Measurements from ENCODE around the gene KCNQ1OT1. TPM values are rescaled to one million over a fixed set of nuclear protein-coding genes. Genes with fewer than 3 reads are reported as not detected.

The KCNQ1OT1 gene
- polyA plus RNA-seq, 1 of the 3 experiments (the other 2 are of a cell fraction) = 0.03 TPM

DNA sequence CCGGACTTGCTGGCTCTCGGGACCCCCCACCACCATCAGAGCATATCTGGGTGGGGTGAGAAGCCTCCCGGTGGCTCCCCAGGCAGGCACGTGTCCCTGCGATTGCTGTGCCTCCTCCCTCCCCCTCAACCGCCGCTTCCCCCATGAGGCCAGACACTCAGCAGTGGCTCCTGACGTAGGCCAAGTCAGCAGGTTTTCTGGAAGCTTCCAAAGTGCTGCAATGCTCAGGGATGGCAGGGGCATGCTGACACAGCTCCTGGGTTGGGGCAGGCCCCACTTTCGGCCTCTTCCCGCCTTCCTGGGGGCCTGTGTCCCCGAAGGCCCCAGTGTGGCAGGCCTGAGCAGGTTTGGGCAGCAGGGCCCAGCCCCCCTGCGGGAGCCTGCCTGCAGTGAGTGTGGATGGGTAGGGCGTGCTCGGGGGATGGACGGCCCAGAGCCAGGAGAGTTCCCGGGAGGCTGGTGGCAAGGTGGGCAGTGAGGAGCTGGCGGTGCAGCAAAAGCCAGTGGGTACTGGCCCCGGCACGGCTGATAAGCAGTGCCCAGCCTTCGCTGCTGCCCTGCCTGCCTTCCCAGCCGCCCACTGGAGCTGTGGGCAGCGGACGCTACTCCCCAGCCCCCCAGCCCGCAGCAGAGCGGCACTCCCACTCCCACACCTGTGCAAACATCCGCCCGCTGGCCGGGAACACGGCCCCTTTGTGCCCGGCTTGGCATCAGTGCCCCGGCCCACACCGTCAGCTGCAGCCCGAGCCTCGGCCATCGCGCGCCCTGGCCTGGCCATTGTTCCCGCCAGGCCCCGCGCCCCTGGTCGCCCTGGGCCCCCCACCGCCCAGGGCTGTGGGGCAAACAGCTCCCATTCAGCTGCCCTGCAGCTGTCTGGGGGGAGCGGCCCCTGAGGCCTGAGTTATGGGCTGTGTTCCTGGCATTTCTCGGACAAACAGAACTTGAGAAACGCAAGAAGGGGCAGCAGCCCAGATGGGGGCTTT, 125.0 kb downstream of the KCNQ1OT1 start (continued):
- TF ChIP-seq EZH2phosphoT487 (IDR thresholded peaks at IDR 0.05; ENCODE audit: borderline replicate concordance, low read depth) (no peak), FOXJ3 (CRISPR knock-in tag; IDR thresholded peaks at IDR 0.05) (no peak), RFX5 (IDR thresholded peaks at IDR 0.05; ENCODE audit: low read length) (no peak), TCF12 (IDR thresholded peaks at IDR 0.05) (no peak), RCOR1 (IDR thresholded peaks at IDR 0.05; ENCODE audit: low read length) (no peak), TEAD4 (IDR thresholded peaks at IDR 0.05; ENCODE audit: borderline replicate concordance, insufficient read depth) (no peak), FOXM1 (IDR thresholded peaks at IDR 0.05; ENCODE audit: low read depth) (no peak), EP300 (IDR thresholded peaks at IDR 0.05; ENCODE audit: borderline replicate concordance in 1 of 2, low read depth in 1 of 2, low read length in 1 of 2) (no peak), NFIC (IDR thresholded peaks at IDR 0.05; ENCODE audit: borderline replicate concordance) (no peak), NRF1 (IDR thresholded peaks at IDR 0.05; ENCODE audit: low read depth, low read length) (no peak)
- TF ChIP-seq, protein P1, sequence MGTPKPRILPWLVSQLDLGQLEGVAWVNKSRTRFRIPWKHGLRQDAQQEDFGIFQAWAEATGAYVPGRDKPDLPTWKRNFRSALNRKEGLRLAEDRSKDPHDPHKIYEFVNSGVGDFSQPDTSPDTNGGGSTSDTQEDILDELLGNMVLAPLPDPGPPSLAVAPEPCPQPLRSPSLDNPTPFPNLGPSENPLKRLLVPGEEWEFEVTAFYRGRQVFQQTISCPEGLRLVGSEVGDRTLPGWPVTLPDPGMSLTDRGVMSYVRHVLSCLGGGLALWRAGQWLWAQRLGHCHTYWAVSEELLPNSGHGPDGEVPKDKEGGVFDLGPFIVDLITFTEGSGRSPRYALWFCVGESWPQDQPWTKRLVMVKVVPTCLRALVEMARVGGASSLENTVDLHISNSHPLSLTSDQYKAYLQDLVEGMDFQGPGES (IDR thresholded peaks at IDR 0.05; ENCODE audit: low read depth, low read length) = no peak

DNA sequence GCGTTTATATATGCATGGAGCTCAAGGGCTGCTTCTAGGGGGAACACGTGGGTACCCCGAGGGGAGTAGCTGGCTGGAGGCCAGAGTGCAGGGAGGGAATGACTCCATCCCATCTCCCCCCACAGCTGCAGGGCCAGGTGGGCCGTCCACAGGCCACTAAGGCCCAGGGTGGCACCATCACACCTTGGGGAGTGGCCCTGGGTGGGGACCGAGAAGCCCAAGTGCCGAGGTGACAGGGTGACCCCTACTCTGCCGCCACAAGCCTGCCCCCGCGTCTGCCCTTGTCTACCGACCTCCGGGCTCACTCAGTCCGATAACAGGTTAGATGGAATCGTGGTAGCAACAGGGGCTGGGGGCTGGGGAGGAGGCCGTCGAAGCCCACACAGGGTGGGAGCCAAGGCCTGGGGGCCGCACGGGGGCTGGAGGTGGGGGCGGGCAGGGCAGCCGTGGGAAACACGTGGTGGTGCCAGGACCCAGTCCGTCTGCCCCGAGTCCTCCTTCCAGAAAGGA, 125.7 kb downstream of the KCNQ1OT1 start:
- H3F3A ChIP-seq (replicated peaks; ENCODE audit: insufficient read depth) = no peaks in the 10 kb centered on the region
- CTCF ChIA-PET = interaction anchor here (1.1 to 4.9 kb wide), 3 partner anchors 42 to 314 kb away, joined by 3 to 24 read pairs (median 4); no protein-coding TSS in a partner anchor
- no peak overlapping the region for H3K9ac ChIP-seq
- TF ChIP-seq NRF1 (IDR thresholded peaks at IDR 0.05; ENCODE audit: low read depth, low read length) (no peak), POLR2AphosphoS5 (IDR thresholded peaks at IDR 0.05; ENCODE audit: low read depth, low read length) (no peak), CHD2 (IDR thresholded peaks at IDR 0.05; ENCODE audit: low read length, partially characterized antibody) (no peak), RFX5 (IDR thresholded peaks at IDR 0.05; ENCODE audit: low read length) (no peak), SMC3 (IDR thresholded peaks at IDR 0.05; ENCODE audit: low read depth, low read length) (no peak), MEF2A (IDR thresholded peaks at IDR 0.05; ENCODE audit: borderline replicate concordance, low read depth) (no peak), RXRA (IDR thresholded peaks at IDR 0.05; ENCODE audit: borderline replicate concordance, low read depth) (no peak)
- TF ChIP-seq, protein P2, sequence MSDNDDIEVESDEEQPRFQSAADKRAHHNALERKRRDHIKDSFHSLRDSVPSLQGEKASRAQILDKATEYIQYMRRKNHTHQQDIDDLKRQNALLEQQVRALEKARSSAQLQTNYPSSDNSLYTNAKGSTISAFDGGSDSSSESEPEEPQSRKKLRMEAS (IDR thresholded peaks at IDR 0.05; ENCODE audit: low read depth) = no peak
- TF ChIP-seq, protein P3, sequence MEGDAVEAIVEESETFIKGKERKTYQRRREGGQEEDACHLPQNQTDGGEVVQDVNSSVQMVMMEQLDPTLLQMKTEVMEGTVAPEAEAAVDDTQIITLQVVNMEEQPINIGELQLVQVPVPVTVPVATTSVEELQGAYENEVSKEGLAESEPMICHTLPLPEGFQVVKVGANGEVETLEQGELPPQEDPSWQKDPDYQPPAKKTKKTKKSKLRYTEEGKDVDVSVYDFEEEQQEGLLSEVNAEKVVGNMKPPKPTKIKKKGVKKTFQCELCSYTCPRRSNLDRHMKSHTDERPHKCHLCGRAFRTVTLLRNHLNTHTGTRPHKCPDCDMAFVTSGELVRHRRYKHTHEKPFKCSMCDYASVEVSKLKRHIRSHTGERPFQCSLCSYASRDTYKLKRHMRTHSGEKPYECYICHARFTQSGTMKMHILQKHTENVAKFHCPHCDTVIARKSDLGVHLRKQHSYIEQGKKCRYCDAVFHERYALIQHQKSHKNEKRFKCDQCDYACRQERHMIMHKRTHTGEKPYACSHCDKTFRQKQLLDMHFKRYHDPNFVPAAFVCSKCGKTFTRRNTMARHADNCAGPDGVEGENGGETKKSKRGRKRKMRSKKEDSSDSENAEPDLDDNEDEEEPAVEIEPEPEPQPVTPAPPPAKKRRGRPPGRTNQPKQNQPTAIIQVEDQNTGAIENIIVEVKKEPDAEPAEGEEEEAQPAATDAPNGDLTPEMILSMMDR (IDR thresholded peaks at IDR 0.05) = no peak
- TF ChIP-seq, protein P4, sequence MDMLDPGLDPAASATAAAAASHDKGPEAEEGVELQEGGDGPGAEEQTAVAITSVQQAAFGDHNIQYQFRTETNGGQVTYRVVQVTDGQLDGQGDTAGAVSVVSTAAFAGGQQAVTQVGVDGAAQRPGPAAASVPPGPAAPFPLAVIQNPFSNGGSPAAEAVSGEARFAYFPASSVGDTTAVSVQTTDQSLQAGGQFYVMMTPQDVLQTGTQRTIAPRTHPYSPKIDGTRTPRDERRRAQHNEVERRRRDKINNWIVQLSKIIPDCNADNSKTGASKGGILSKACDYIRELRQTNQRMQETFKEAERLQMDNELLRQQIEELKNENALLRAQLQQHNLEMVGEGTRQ (IDR thresholded peaks at IDR 0.05; ENCODE audit: borderline replicate concordance, low read depth, low read length) = no peak
- TF ChIP-seq, protein P5, sequence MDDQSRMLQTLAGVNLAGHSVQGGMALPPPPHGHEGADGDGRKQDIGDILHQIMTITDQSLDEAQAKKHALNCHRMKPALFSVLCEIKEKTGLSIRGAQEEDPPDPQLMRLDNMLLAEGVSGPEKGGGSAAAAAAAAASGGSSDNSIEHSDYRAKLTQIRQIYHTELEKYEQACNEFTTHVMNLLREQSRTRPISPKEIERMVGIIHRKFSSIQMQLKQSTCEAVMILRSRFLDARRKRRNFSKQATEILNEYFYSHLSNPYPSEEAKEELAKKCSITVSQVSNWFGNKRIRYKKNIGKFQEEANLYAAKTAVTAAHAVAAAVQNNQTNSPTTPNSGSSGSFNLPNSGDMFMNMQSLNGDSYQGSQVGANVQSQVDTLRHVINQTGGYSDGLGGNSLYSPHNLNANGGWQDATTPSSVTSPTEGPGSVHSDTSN (IDR thresholded peaks at IDR 0.05) = no peak
- H4K20me1 ChIP-seq (ENCODE audit: insufficient read depth) = no peaks in the 10 kb centered on the region
- WGBS (ENCODE audit: low lambda C conversion rate) = 89% methylated on average over 7 of the region's 22 CpGs
- no peak overlapping the region for H3K4me2 ChIP-seq
- no peak overlapping the region for H3K27ac ChIP-seq (ENCODE audit: low read depth in 2 of 2, low read length in 1 of 2)
- no peaks in the 10 kb centered on the region for H3K9me2 ChIP-seq
- H2AFZ ChIP-seq (ENCODE audit: low read depth) = no peak overlapping the region
- no peaks in the 10 kb centered on the region for H3K79me2 ChIP-seq (ENCODE audit: insufficient read depth)
- no peak overlapping the region for H3K4me3 ChIP-seq (ENCODE audit: low read depth in 2 of 2, low read length in 1 of 2)
- POLR2A ChIA-PET = no interaction called here
- DNase-seq = no peak
- no peaks in the 10 kb centered on the region for H3K36me3 ChIP-seq (replicated peaks in 1 of 2; ENCODE audit: control insufficient read depth in 1 of 2, insufficient read depth in 2 of 2, low read length in 1 of 2)
- no peaks in the 10 kb centered on the region for H3K27me3 ChIP-seq (ENCODE audit: insufficient read depth)
- no peaks in the 10 kb centered on the region for H3K9me3 ChIP-seq
- peaks cover 0 to 9% of the 10 kb centered on the region in 2 experiments; a peak in 1 of 4 replicates for H3K4me1 ChIP-seq (ENCODE audit: control insufficient read depth in 1 of 2, insufficient read depth in 2 of 2, low read depth in 1 of 2, low read length in 1 of 2)

Data from SK-N-SH (cell line).